Measurements from ENCODE around the gene RO60. TPM values are rescaled to one million over a fixed set of nuclear protein-coding genes. Genes with fewer than 3 reads are reported as not detected.

Gene RO60
- total and polyA plus RNA-seq, 2 of the 13 experiments (the other 11 are each of a cell fraction or from before 2014, with no cell fraction given), result 20.3 to 53.7 TPM

DNA sequence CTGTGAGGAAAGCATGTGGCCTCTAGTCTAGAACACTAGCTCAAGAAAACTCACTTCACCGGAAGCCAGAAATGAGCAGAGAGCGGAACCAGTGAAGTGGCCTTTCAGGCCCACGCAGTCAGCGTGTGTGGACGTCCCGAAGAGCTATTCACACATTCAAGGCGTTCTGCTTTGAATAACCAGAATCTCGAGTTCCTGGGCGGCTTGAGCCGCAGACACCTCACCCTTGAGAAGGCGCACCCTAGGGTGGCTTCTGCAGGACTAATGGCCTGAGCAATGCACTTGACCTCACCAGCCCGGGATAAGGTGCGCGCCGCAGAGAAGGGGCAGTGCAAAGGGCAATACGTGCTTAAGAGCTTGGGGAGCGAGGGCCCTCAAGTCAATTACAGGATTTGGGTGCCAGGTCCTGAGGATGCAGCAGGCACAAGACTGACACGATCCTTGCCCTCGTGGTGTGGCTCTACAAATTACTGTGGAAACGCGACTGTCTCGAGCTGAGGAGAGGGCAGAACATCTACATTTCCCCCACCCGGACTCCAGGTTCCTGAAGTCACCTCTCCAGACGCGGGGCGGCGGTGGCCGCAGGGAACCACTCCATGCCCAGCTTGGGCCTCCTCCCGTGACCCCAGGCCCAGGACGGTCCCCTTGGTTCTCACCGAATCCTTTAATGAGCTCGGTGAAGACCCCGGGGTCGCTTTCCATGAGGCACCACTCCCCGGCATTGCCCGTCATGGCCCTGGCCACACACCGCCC is 707 bp upstream of the RO60 start (continued):
- TF ChIP-seq, protein P1, sequence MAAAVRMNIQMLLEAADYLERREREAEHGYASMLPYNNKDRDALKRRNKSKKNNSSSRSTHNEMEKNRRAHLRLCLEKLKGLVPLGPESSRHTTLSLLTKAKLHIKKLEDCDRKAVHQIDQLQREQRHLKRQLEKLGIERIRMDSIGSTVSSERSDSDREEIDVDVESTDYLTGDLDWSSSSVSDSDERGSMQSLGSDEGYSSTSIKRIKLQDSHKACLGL (CRISPR knock-in tag; IDR thresholded peaks at IDR 0.05), result peak; percentile 45; the same call in 1 of the 2 replicates
- TF ChIP-seq ZNF570 (CRISPR knock-in tag; IDR thresholded peaks at IDR 0.05; ENCODE audit: borderline replicate concordance) (0 out of 2 replicates have a peak, but pooled peaks have one; percentile 23), ZSCAN22 (CRISPR knock-in tag; IDR thresholded peaks at IDR 0.05) (peak; percentile 8; the same call in 1 of the 2 replicates), ZNF674 (CRISPR knock-in tag; IDR thresholded peaks at IDR 0.05; ENCODE audit: low read depth) (0 out of 2 replicates have a peak, but pooled peaks have one; percentile 54), ZSCAN29 (CRISPR knock-in tag; conservative IDR thresholded peaks at IDR 0.05) (0 out of 2 replicates have a peak, but pooled peaks have one; percentile 15), TMF1 (CRISPR knock-in tag; IDR thresholded peaks at IDR 0.05; ENCODE audit: low read depth) (peak; percentile 45; the same call in 1 of the 2 replicates), HES4 (CRISPR knock-in tag; IDR thresholded peaks at IDR 0.05; ENCODE audit: borderline replicate concordance) (0 out of 2 replicates have a peak, but pooled peaks have one; percentile 70), ZNF556 (CRISPR knock-in tag; IDR thresholded peaks at IDR 0.05; ENCODE audit: borderline replicate concordance) (peak; percentile 29; the same call in 1 of the 2 replicates), SALL1 (CRISPR knock-in tag; IDR thresholded peaks at IDR 0.05) (peak; percentile 14; the same call in 1 of the 2 replicates), MLLT10 (CRISPR knock-in tag; IDR thresholded peaks at IDR 0.05) (no peak), ZSCAN20 (CRISPR knock-in tag; IDR thresholded peaks at IDR 0.05; ENCODE audit: borderline replicate concordance) (0 out of 2 replicates have a peak, but pooled peaks have one; percentile 82), NR2F6 (IDR thresholded peaks at IDR 0.05) (peak; percentile 26; the same call in 1 of the 2 replicates), NR2F6 (CRISPR knock-in tag; IDR thresholded peaks at IDR 0.05) (no peak), RAD21 (CRISPR knock-in tag; IDR thresholded peaks at IDR 0.05) (0 out of 2 replicates have a peak, but pooled peaks have one; percentile 30), ZNF709 (CRISPR knock-in tag; IDR thresholded peaks at IDR 0.05) (peak; percentile 86; the same call in 1 of the 2 replicates), DNMT3B (CRISPR knock-in tag; conservative IDR thresholded peaks at IDR 0.05) (0 out of 2 replicates have a peak, but pooled peaks have one; percentile 38), ZKSCAN8 (CRISPR knock-in tag; IDR thresholded peaks at IDR 0.05; ENCODE audit: borderline replicate concordance) (peak; percentile 46; the same call in 1 of the 2 replicates)
- TF ChIP-seq, protein P2, sequence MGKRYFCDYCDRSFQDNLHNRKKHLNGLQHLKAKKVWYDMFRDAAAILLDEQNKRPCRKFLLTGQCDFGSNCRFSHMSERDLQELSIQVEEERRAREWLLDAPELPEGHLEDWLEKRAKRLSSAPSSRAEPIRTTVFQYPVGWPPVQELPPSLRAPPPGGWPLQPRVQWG (CRISPR knock-in tag; IDR thresholded peaks at IDR 0.05; ENCODE audit: borderline replicate concordance, low read depth), result no peak
- TF ChIP-seq, protein P3, sequence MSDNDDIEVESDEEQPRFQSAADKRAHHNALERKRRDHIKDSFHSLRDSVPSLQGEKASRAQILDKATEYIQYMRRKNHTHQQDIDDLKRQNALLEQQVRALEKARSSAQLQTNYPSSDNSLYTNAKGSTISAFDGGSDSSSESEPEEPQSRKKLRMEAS (IDR thresholded peaks at IDR 0.05), result 0 out of 2 replicates have a peak, but pooled peaks have one; percentile 8
- TF ChIP-seq, protein P4, sequence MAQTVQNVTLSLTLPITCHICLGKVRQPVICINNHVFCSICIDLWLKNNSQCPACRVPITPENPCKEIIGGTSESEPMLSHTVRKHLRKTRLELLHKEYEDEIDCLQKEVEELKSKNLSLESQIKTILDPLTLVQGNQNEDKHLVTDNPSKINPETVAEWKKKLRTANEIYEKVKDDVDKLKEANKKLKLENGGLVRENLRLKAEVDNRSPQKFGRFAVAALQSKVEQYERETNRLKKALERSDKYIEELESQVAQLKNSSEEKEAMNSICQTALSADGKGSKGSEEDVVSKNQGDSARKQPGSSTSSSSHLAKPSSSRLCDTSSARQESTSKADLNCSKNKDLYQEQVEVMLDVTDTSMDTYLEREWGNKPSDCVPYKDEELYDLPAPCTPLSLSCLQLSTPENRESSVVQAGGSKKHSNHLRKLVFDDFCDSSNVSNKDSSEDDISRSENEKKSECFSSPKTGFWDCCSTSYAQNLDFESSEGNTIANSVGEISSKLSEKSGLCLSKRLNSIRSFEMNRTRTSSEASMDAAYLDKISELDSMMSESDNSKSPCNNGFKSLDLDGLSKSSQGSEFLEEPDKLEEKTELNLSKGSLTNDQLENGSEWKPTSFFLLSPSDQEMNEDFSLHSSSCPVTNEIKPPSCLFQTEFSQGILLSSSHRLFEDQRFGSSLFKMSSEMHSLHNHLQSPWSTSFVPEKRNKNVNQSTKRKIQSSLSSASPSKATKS (CRISPR knock-in tag; IDR thresholded peaks at IDR 0.05), result peak; percentile 65; the same call in 1 of the 2 replicates
- TF ChIP-seq, protein P5, sequence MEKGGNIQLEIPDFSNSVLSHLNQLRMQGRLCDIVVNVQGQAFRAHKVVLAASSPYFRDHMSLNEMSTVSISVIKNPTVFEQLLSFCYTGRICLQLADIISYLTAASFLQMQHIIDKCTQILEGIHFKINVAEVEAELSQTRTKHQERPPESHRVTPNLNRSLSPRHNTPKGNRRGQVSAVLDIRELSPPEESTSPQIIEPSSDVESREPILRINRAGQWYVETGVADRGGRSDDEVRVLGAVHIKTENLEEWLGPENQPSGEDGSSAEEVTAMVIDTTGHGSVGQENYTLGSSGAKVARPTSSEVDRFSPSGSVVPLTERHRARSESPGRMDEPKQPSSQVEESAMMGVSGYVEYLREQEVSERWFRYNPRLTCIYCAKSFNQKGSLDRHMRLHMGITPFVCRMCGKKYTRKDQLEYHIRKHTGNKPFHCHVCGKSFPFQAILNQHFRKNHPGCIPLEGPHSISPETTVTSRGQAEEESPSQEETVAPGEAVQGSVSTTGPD (CRISPR knock-in tag; IDR thresholded peaks at IDR 0.05), result 0 out of 2 replicates have a peak, but pooled peaks have one; percentile 65

Data from HepG2 (cell line).